SK-N-SH (cell line): Measurements from ENCODE around the gene MSS51. TPM values are rescaled to one million over a fixed set of nuclear protein-coding genes. Genes with fewer than 3 reads are reported as not detected.

Source experiments
- CTCF ChIA-PET: fragments of 300-600, 350-600 bp; formaldehyde crosslinking; extraction: SDS; loops from one replicate; lab custom pipeline; 2021; lab: Yijun Ruan, JAX
- POLR2A ChIA-PET: fragments of 350-600 bp; sonication (Branson Sonifier 250); formaldehyde crosslinking; extraction: SDS; loops from one replicate; lab custom pipeline; 2020; ENCODE audit warnings: antibody characterized with exemption, inconsistent platforms; lab: Yijun Ruan, JAX
- DNase-seq: peaks from one replicate; pipeline ENCODE4 v3.0.0; 2012
- H2AFZ ChIP-seq: fragments of 200-600 bp; sonication (generic); 2 replicates; pipeline ENCODE4 v1.8.1; 2016; ENCODE audit warnings: antibody characterized with exemption, mild to moderate bottlenecking, low read depth
- H3F3A ChIP-seq: fragments of 200-600 bp; sonication (generic); replicated peaks from 2 replicates; pipeline ENCODE3; 2016; ENCODE audit warnings: antibody characterized with exemption, mild to moderate bottlenecking; ENCODE audit not compliant: insufficient read depth
- H3K27ac ChIP-seq, 2 experiments: fragments of 200-500 bp in 1 of 2; fragments of 200-600 bp in 1 of 2; sonication (Bioruptor generic) in 1 of 2; sonication (generic), shearing (Covaris generic) in 1 of 2; 2 replicates each; pipeline versions ENCODE4 v1.5.1 to v1.6.1; 2014 to 2016; ENCODE audit warnings: low read depth in 2 of 2, inconsistent platforms in 1 of 2, low read length in 1 of 2, mild to moderate bottlenecking in 1 of 2, mixed read lengths in 1 of 2
- H3K27me3 ChIP-seq: fragments of 200-600 bp; sonication (generic), shearing (Covaris generic); 2 replicates; pipeline ENCODE4 v1.6.1; 2016; ENCODE audit warnings: mixed run types; ENCODE audit not compliant: insufficient read depth
- H3K36me3 ChIP-seq, 2 experiments: fragments of 200-500 bp in 1 of 2; fragments of 200-600 bp in 1 of 2; sonication (Bioruptor generic) in 1 of 2; sonication (generic) in 1 of 2; replicated peaks in 1 of 2; 2 replicates each; pipeline versions ENCODE3 to v1.5.1; 2014 to 2016; ENCODE audit warnings: low read length in 1 of 2, mild to moderate bottlenecking in 1 of 2; ENCODE audit not compliant: insufficient read depth in 2 of 2, control insufficient read depth in 1 of 2
- H3K4me1 ChIP-seq, 2 experiments: fragments of 200-500 bp in 1 of 2; fragments of 200-600 bp in 1 of 2; sonication (Bioruptor generic) in 1 of 2; sonication (generic), shearing (Covaris generic) in 1 of 2; 2 replicates each; pipeline versions ENCODE4 v1.5.1 to v1.6.1; 2014 to 2016; ENCODE audit warnings: low read depth in 1 of 2, low read length in 1 of 2, mixed run types in 1 of 2; ENCODE audit not compliant: insufficient read depth in 2 of 2, control insufficient read depth in 1 of 2
- H3K4me2 ChIP-seq: fragments of 200-600 bp; sonication (generic), shearing (Covaris generic); 2 replicates; pipeline ENCODE4 v1.6.1; 2017; ENCODE audit warnings: mixed run types
- H3K4me3 ChIP-seq, 2 experiments: fragments of 200-500 bp in 1 of 2; fragments of 200-600 bp in 1 of 2; sonication (Bioruptor generic) in 1 of 2; sonication (generic), shearing (Covaris generic) in 1 of 2; 2 replicates each; pipeline versions ENCODE4 v1.5.1 to v1.8.1; 2014 to 2016; ENCODE audit warnings: low read depth in 2 of 2, inconsistent platforms in 1 of 2, low read length in 1 of 2, mild to moderate bottlenecking in 1 of 2, mixed read lengths in 1 of 2, moderate library complexity in 1 of 2
- H3K79me2 ChIP-seq: fragments of 200-600 bp; sonication (generic); 2 replicates; pipeline ENCODE4 v1.8.1; 2017; ENCODE audit warnings: mild to moderate bottlenecking; ENCODE audit not compliant: insufficient read depth
- H3K9ac ChIP-seq: fragments of 200-600 bp; sonication (generic); 2 replicates; pipeline ENCODE4 v1.6.1; 2017; ENCODE audit warnings: mixed run types
- H3K9me2 ChIP-seq: fragments of 200-600 bp; sonication (generic); 2 replicates; pipeline ENCODE4 v1.6.1; 2017; ENCODE audit warnings: mixed run types
- H3K9me3 ChIP-seq: fragments of 200-600 bp; sonication (generic); 2 replicates; pipeline ENCODE4 v1.6.1; 2017; ENCODE audit warnings: mixed run types, mild to moderate bottlenecking, moderate library complexity
- H4K20me1 ChIP-seq: fragments of 200-600 bp; sonication (generic); 2 replicates; pipeline ENCODE4 v1.6.1; 2017; ENCODE audit warnings: mild to moderate bottlenecking, mixed run types; ENCODE audit not compliant: insufficient read depth
- ELF1 ChIP-seq: IDR thresholded peaks from 2 replicates; pipeline ENCODE4 v1.4.0; 2012
- EZH2phosphoT487 ChIP-seq: fragments of 200-600 bp; sonication (generic); IDR thresholded peaks from 2 replicates; pipeline ENCODE4 v1.6.1; 2017; ENCODE audit warnings: low read depth, mixed run types, mild to moderate bottlenecking, antibody characterized with exemption, moderate library complexity, borderline replicate concordance
- FOSL2 ChIP-seq: IDR thresholded peaks from 2 replicates; pipeline ENCODE4 v1.4.0; 2012; ENCODE audit warnings: low read depth, mild to moderate bottlenecking, moderate library complexity, borderline replicate concordance
- FOXM1 ChIP-seq: IDR thresholded peaks from 2 replicates; pipeline ENCODE4 v1.4.0; 2012; ENCODE audit warnings: low read depth, mild to moderate bottlenecking
- GABPA ChIP-seq: IDR thresholded peaks from 2 replicates; pipeline ENCODE4 v1.4.0; 2012; ENCODE audit warnings: low read depth, mild to moderate bottlenecking
- GATA2 ChIP-seq: sonication (generic); formaldehyde crosslinking; IDR thresholded peaks from 2 replicates; pipeline ENCODE4 v1.5.0; 2020; ENCODE audit warnings: mild to moderate bottlenecking, missing genetic modification reagents
- JUND ChIP-seq: IDR thresholded peaks from 2 replicates; pipeline ENCODE4 v1.4.0; 2012
- MXI1 ChIP-seq: IDR thresholded peaks from 2 replicates; pipeline ENCODE4 v1.6.1; 2012; ENCODE audit warnings: mild to moderate bottlenecking, low read depth, low read length, improper control_type of control experiment
- NFIC ChIP-seq: IDR thresholded peaks from 2 replicates; pipeline ENCODE4 v1.4.0; 2012; ENCODE audit warnings: borderline replicate concordance
- POLR2AphosphoS5 ChIP-seq: IDR thresholded peaks from 2 replicates; pipeline ENCODE4 v1.6.1; 2012; ENCODE audit warnings: low read depth, low read length
- RCOR1 ChIP-seq: fragments of 150-350 bp; IDR thresholded peaks from 2 replicates; pipeline ENCODE4 v1.6.1; 2017; ENCODE audit warnings: antibody characterized with exemption, low read length
- RXRA ChIP-seq: IDR thresholded peaks from 2 replicates; pipeline ENCODE4 v1.4.0; 2012; ENCODE audit warnings: low read depth, mild to moderate bottlenecking, borderline replicate concordance
- TAF1 ChIP-seq: IDR thresholded peaks from 2 replicates; pipeline ENCODE4 v1.6.1; 2012; ENCODE audit warnings: low read depth, mild to moderate bottlenecking, low read length, moderate library complexity, borderline replicate concordance
- TCF12 ChIP-seq: IDR thresholded peaks from 2 replicates; pipeline ENCODE4 v1.4.0; 2012
- TEAD4 ChIP-seq: IDR thresholded peaks from 2 replicates; pipeline ENCODE4 v1.4.0; 2012; ENCODE audit warnings: mild to moderate bottlenecking, borderline replicate concordance; ENCODE audit not compliant: insufficient read depth
- YY1 ChIP-seq: IDR thresholded peaks from 2 replicates; pipeline ENCODE4 v1.4.0; 2012; ENCODE audit warnings: low read depth, mild to moderate bottlenecking
- WGBS: methylation state at CpG from one replicate; pipeline ENCODE4 v1.1.6; 2017; ENCODE audit warnings: low lambda C conversion rate; 5-methylcytosine and 5-hydroxymethylcytosine counted together
- polyA plus RNA-seq, 3 experiments: library from polyadenylated mRNA; depleted of rRNA; stranded (reverse); fragments of >200 nt; gene quantifications; 2 replicates each; pipeline ENCODE4 v1.2.3, GENCODE V29; 2012
- TF ChIP-seq, protein P1 (sequence below): IDR thresholded peaks from 2 replicates; pipeline ENCODE4 v1.6.1; 2012; ENCODE audit warnings: mild to moderate bottlenecking, low read depth, low read length, moderate library complexity
- TF ChIP-seq, protein P2 (sequence below): IDR thresholded peaks from 2 replicates; pipeline ENCODE4 v1.4.0; 2012; ENCODE audit warnings: low read depth, borderline replicate concordance
- TF ChIP-seq, protein P3 (sequence below): fragments of 150-350 bp; IDR thresholded peaks from 2 replicates; pipeline ENCODE4 v1.6.1; 2016; ENCODE audit warnings: mild to moderate bottlenecking, low read depth, low read length
- TF ChIP-seq, protein P4 (sequence below): IDR thresholded peaks from 2 replicates; pipeline ENCODE4 v1.4.0; 2012; ENCODE audit warnings: low read depth
- TF ChIP-seq, protein P5 (sequence below): fragments of 150-350 bp; IDR thresholded peaks from 2 replicates; pipeline ENCODE4 v1.6.1; 2017; ENCODE audit warnings: antibody characterized with exemption, low read length, low read depth, borderline replicate concordance

Gene MSS51
- polyA plus RNA-seq, 1 of the 3 experiments (the other 2 are of a cell fraction), result 0.95 TPM

DNA sequence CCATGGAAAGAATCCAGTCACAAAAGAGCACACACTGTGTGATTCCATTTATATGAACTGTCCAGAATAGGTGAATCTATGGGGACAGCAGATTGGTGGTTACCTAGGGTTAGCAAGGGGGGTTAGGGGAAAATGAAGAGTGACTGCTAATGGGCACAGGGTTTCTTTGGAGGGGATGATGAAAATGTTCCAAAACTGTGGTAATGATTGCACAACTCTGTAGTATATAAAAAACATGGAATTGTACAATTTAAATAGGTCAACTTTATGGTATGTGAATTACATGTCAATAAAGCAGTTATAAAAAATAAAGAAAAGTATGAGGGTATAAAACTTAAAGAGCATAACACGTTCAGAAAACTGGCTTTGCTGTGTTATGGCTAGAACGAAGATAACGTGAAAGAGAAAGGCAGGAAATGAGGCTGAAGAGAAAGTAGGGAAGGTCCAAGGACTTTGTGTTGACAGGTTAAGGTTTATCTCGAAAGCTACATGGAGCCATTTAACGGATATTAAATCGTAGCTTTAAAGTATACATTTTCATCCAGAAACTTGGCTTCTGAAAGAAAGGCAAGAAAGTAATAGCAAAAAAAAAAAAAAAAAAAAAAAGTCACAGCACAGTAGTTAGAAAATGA lies 26.4 kb upstream of the MSS51 start:
- no peak for DNase-seq
- POLR2A ChIA-PET, result no interaction called here

DNA sequence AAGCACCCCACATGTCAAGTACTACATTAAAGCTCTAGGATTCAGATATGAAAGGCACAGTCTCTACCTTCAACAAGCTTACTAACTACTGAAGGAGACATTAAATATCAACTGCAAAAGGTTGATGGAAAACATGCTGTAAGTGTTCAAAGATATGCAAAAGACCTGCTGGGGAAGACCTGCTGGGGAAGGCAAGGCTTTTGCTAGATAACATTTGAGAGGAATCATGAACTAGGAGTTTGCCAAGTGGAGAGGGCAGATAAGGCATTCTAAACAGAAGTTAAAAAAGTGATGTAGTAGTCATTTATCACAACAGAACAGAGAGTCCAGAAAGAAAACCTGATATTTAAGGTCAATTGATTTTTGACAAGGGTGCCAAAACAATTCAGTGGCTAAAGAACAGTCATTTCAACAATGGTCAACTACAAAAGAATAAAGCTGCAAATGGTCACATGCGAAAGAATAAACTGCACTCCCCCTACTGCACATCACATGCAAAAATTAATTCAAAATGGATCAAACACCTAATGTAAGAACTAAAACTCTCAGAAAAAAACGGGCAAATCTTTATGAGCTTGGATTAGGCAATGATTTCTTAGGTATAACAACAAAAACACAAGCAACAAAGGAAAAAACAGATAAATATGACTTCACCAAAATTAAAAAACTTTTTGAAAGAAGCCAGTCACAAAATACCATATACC lies 23.0 kb upstream of the MSS51 start:
- H2AFZ ChIP-seq, result no peak overlapping the region
- H3K9ac ChIP-seq, result no peak overlapping the region
- no peak overlapping the region for H3K4me3 ChIP-seq
- peaks cover 10 to 45% of the 10 kb centered on the region in 2 experiments for H3K36me3 ChIP-seq
- 94% methylated on average over 2 of the region's 2 CpGs for WGBS
- no peaks in the 10 kb centered on the region for H3F3A ChIP-seq
- H3K4me2 ChIP-seq, result no peak overlapping the region
- no peaks in the 10 kb centered on the region for H3K9me2 ChIP-seq
- no peak overlapping the region for H3K27ac ChIP-seq
- H3K4me1 ChIP-seq, result no peaks in the 10 kb centered on the region
- ChIA-PET CTCF (interaction anchor here (0.7 kb wide), 1 partner anchor 11 kb away, joined by 3 read pairs; no protein-coding TSS in a partner anchor), POLR2A (no interaction called here)
- no peaks in the 10 kb centered on the region for H3K27me3 ChIP-seq
- no peaks in the 10 kb centered on the region for H4K20me1 ChIP-seq
- no peak for DNase-seq
- no peaks in the 10 kb centered on the region for H3K79me2 ChIP-seq
- no peaks in the 10 kb centered on the region for H3K9me3 ChIP-seq
- TF ChIP-seq FOSL2, result no peak
- TF ChIP-seq FOXM1, result no peak
- TF ChIP-seq POLR2AphosphoS5, result no peak
- TF ChIP-seq GATA2 (CRISPR knock-in tag), result no peak
- TF ChIP-seq JUND, result no peak
- no peak for TF ChIP-seq EZH2phosphoT487
- TF ChIP-seq, protein P1, sequence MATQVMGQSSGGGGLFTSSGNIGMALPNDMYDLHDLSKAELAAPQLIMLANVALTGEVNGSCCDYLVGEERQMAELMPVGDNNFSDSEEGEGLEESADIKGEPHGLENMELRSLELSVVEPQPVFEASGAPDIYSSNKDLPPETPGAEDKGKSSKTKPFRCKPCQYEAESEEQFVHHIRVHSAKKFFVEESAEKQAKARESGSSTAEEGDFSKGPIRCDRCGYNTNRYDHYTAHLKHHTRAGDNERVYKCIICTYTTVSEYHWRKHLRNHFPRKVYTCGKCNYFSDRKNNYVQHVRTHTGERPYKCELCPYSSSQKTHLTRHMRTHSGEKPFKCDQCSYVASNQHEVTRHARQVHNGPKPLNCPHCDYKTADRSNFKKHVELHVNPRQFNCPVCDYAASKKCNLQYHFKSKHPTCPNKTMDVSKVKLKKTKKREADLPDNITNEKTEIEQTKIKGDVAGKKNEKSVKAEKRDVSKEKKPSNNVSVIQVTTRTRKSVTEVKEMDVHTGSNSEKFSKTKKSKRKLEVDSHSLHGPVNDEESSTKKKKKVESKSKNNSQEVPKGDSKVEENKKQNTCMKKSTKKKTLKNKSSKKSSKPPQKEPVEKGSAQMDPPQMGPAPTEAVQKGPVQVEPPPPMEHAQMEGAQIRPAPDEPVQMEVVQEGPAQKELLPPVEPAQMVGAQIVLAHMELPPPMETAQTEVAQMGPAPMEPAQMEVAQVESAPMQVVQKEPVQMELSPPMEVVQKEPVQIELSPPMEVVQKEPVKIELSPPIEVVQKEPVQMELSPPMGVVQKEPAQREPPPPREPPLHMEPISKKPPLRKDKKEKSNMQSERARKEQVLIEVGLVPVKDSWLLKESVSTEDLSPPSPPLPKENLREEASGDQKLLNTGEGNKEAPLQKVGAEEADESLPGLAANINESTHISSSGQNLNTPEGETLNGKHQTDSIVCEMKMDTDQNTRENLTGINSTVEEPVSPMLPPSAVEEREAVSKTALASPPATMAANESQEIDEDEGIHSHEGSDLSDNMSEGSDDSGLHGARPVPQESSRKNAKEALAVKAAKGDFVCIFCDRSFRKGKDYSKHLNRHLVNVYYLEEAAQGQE, result no peak
- no peak for TF ChIP-seq MXI1
- TF ChIP-seq, protein P2, sequence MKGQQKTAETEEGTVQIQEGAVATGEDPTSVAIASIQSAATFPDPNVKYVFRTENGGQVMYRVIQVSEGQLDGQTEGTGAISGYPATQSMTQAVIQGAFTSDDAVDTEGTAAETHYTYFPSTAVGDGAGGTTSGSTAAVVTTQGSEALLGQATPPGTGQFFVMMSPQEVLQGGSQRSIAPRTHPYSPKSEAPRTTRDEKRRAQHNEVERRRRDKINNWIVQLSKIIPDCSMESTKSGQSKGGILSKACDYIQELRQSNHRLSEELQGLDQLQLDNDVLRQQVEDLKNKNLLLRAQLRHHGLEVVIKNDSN, result no peak
- no peak for TF ChIP-seq TCF12
- TF ChIP-seq, protein P3, sequence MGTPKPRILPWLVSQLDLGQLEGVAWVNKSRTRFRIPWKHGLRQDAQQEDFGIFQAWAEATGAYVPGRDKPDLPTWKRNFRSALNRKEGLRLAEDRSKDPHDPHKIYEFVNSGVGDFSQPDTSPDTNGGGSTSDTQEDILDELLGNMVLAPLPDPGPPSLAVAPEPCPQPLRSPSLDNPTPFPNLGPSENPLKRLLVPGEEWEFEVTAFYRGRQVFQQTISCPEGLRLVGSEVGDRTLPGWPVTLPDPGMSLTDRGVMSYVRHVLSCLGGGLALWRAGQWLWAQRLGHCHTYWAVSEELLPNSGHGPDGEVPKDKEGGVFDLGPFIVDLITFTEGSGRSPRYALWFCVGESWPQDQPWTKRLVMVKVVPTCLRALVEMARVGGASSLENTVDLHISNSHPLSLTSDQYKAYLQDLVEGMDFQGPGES, result no peak
- TF ChIP-seq GABPA, result no peak
- TF ChIP-seq RCOR1, result no peak
- no peak for TF ChIP-seq RXRA
- TF ChIP-seq, protein P4, sequence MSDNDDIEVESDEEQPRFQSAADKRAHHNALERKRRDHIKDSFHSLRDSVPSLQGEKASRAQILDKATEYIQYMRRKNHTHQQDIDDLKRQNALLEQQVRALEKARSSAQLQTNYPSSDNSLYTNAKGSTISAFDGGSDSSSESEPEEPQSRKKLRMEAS, result no peak
- TF ChIP-seq TAF1, result no peak
- TF ChIP-seq YY1, result no peak

More for the DNA sequence above, 26.4 kb upstream of the MSS51 start:
- Histone ChIP-seq H3K9me3 (no peaks in the 10 kb centered on the region), H3K9me2 (no peaks in the 10 kb centered on the region), H3K36me3 (peaks cover 2 to 32% of the 10 kb centered on the region in 2 experiments), H3F3A (no peaks in the 10 kb centered on the region), H2AFZ (no peak overlapping the region), H3K27ac (no peak overlapping the region), H3K9ac (no peak overlapping the region), H3K4me3 (no peak overlapping the region), H3K27me3 (no peaks in the 10 kb centered on the region), H3K79me2 (no peaks in the 10 kb centered on the region), H3K4me1 (no peaks in the 10 kb centered on the region), H4K20me1 (no peaks in the 10 kb centered on the region), H3K4me2 (no peak overlapping the region)
- TF ChIP-seq RXRA (no peak), FOXM1 (no peak), TEAD4 (no peak), ELF1 (no peak), RCOR1 (no peak), NFIC (no peak)
- TF ChIP-seq, protein P5, sequence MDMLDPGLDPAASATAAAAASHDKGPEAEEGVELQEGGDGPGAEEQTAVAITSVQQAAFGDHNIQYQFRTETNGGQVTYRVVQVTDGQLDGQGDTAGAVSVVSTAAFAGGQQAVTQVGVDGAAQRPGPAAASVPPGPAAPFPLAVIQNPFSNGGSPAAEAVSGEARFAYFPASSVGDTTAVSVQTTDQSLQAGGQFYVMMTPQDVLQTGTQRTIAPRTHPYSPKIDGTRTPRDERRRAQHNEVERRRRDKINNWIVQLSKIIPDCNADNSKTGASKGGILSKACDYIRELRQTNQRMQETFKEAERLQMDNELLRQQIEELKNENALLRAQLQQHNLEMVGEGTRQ, result no peak
- WGBS, result 94% methylated on average over 6 of the region's 6 CpGs
- CTCF ChIA-PET, result no interaction called here
